GM18868 (cell line): ENCODE data around the gene DYNLL1.
"Not testable (repeated sequence)": the region's sequence is repeated elsewhere in the genome, so short reads cannot be mapped to it uniquely, and the experiment has no call there.

ENCODE experiments used
- ATAC-seq: cut with Tn5 transposase; IDR thresholded peaks from one replicate; pipeline ENCODE4 v1.9.1; 2021; ENCODE audit warnings: mild to moderate bottlenecking, moderate library complexity; ENCODE audit not compliant: unreplicated experiment

DYNLL1 gene

DNA sequence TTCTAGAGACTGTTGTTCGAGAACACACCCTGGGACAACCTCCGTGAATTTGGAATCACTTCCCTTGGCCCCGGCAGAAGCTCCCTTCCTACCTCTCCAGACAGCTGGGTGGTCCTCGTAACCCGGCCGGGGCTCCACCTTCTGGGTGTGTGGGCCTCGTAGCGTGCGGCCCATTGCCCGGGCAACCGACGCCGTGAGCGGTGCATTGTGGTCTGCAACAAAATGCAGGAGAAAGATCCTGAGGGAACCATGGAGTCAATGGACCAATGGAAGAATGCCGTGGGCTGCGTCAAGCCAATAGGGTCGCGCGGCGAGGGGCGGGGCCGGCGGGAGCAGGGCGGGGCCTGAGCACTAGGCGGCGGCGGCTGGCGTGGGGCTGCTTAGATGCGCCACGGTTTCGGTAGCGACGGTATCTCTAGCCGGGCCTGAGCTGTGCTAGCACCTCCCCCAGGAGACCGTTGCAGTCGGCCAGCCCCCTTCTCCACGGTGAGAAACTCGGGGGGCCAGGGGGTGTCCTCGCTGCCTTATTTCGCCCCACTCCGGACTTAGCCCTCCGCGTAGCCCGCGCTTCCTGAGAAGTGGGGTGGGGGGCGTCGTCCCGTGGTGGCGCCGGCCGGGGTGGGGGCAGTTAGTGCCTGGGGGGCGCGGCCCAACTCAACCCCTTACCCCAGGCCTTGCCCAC, at the start of gene DYNLL1:
TSS of gene DYNLL1 (plus strand) at position 383 of the 682 bp plus-strand sequence. CDS start 309 bp downstream, outside the sequence.
- peak; percentile 93 for ATAC-seq

DNA sequence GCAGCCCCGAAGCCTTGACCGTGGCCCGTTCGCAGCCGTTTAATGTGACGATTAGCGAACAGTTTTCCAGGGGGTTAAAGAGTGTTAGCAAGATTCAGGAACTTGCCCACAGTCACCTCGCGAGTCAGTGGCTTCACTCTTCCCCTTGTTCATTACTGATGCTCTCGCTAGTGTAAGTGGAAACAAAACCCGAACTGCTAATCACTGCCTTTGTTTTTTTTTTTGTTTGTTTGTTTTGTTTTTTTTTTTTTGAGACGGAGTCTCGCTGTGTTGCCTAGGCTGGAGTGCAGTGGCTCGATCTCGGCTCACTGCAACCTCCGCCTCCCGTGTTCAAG, 49.1 kb upstream of the DYNLL1 start:
- not testable (repeated sequence) for ATAC-seq

DNA sequence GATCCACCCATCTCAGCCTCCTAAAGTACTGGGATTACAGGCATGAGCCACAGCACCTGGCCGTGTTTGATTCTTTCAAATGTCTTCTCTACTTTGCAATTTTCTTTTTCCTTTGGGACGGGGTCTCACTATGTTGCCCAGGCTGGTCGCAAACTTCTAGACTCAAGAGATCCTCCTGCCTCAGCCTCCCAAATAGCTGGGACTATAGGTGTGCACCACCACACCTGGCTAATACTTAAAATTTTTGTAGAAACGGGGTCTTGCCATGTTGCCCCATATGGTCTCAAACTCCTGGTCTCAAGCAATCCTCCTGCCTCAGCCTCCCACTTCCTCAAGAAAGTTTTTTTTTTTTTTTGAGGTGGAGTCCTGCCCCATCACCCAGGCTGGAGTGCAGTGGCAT, 47.9 kb upstream of the DYNLL1 start:
- no peak for ATAC-seq

DNA sequence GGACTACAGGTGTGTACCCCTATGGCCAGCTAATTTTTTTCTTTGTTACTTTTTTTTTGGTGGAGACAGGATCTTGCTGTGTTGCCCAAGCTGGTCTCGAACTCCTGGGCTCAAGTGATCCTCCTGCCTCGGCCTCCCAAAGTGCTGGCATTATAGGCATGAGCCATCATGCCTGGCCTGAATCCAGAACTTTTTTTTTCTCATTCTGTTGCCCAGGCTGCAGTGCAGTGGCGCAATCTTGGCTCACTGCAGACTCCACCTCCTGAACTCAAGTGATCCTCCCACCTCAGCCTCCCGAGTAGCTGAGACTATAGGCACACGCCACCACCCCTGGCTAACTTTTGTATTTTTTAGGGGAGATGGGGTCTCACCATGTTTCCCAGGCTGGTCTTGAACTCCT, 43.4 kb upstream of the DYNLL1 start:
- not testable (repeated sequence) for ATAC-seq

DNA sequence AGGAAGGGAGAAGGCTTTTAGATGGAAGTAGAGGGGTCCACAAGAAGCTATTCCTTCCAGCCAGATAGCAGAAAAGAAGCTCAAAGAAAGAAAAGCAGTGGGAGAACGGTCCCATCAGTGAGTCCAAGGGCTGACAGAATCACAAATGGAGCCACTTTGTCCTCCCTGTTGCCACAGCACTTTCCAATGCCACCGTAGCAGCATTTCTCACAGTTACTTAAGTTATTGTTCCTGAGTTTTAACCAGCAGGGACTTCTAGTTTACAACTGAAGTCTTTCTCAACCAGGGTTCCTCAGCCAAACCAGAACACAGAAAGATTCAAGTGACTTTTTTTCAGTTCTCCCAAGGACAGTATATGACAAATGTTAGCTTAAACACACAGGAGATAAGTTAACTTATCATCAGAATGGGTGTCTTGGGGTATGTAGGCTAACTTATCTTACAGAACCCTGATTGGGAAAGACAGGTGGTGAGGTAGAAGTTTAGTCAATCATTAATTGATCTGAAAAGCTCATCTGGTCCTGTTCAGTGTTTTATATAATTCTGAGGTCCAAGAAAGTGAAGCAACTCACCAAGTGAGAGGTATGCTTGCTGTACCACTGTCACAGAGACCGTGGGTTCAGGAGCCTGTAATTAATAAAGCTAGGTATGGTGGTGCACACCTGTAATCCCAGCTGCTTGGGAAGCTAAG, 42.7 kb upstream of the DYNLL1 start:
- ATAC-seq, result no peak

DNA sequence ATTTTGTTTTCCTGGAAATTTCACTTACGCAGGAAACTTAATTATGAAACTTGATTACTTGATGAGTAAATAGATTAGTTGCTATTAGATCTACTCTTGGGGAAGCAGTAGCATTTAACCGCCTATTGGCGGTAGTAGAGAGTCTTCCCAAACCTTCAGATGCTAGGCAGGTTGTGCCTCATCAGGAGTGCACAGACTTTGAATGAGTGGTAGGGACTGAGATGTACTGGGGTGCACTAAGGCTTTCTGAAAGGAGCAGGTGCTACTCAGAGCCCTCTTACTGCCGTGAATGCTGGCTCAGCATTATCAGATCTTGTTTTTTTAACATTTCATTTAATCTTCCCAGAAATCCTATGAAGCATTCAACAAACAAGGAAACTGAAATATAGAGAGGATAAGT, 41.9 kb upstream of the DYNLL1 start:
- no peak for ATAC-seq

DNA sequence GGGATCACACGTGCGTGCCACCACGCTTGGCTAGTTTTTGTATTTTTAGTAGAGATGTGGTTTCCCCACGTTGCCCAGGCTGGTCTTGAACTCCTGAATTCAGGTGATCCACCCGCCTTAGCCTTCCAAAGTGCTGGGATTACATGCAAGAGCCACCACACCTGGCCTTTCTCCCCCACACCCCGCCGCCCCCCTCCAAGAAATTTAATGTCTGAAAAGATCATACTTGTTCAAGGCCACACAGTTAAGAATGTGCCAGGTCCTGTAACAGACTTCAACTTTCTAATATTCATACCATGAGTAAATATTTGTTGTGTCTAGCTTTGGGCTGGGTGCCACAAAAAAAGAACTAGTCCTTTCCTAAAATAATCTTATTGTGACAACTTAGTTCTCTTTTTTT, 40.6 kb upstream of the DYNLL1 start:
- ATAC-seq, result no peak

DNA sequence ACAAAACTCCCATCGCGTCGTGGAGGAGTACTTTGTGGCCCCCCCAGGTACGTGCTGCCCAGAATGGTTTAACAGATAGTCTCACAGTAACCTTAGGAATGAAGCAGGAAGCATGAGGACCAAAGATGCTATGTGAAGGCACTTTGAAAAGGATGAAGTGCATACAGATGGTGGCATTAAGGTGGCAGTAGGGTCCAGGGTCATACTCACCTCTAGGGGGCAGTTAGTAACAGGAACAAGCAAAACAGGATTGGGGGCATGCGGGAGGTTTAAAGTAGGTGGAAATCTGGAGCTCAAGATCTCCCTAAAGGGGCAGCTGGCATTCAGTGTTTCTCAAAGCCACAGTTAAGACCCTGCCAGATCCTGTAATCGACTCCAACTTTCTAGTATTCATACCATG, 38.8 kb upstream of the DYNLL1 start:
- ATAC-seq, result no peak

DNA sequence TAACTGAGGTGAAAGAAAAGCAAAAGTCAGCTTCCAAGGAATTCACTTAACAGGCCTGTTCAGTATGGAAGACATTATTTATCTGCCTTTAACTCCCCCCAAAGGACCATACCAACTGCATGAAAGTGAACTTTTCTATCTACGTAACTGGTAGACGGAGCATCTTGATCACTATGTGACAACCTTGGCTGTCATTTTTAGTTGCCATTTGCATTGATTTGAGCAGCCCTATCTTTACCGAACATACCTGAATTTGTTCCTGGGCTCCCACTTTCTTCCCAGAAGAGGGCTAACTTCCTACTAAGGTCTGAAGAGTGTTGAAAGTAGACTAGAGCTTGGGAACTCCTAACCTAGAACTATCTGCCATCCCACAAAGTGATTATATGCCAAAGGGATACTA, 35.8 kb upstream of the DYNLL1 start:
- no peak for ATAC-seq

DNA sequence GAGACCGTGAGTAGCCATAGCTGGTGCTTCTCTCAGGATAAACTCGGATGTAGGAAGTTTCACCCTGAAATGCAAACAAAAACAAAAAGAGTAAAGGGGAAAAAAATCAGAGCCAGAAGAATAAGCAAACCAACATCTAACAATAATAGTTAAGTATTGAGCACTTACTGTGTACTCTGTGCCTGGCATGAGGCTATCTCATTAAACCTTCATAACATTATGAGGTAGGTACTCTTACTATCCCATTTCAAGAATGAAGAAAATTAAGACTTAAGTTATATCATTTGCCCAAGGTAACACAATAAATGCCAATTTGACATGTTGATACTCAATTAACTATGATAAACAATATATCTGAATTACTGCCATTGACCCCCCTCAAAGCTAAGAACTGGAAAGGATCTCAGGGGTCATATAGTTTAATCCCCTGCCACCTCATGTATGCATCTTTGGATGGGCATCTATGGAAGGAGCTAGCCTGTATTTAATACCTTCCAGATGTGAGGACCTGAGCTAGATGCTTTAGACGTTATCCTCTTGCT, 33.7 kb upstream of the DYNLL1 start:
- no peak for ATAC-seq

DNA sequence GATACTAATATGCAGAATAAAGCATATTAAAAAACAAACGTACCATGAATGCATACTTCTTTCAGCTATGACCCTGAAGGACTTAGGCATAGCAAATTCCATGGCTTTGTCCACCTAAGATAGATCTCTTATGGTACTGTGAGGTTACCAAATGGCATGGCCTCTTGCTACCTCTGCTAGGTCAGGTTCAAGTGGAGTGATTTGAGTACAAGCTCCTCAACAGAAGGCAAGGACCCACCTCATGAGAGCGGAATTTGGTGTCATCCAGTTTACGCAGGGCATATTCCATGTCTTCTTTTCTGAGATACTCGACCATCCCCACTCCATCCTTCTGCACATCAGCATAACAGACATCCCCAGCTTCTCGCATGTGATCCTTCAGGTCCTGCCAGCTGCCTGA, 32.2 kb upstream of the DYNLL1 start:
- no peak for ATAC-seq

DNA sequence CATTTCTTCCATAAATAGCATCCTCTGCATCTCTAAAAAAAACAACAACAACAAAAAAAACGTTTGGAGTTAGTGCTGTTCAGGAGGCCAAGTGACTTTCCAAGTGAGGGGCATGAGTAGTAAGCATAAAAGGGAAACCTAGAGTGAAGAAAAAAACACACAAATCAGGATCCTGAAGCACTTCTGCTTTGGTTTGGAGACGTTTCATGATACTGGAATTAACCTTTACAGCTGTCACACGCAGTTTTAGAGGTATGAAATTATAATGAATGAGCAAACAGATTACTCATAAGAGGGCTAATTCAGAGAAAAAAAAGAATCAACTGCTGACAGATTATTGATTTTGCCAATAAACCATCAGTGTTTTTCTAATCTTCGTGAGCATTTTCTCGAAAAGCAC, 30.2 kb upstream of the DYNLL1 start:
- no peak for ATAC-seq

DNA sequence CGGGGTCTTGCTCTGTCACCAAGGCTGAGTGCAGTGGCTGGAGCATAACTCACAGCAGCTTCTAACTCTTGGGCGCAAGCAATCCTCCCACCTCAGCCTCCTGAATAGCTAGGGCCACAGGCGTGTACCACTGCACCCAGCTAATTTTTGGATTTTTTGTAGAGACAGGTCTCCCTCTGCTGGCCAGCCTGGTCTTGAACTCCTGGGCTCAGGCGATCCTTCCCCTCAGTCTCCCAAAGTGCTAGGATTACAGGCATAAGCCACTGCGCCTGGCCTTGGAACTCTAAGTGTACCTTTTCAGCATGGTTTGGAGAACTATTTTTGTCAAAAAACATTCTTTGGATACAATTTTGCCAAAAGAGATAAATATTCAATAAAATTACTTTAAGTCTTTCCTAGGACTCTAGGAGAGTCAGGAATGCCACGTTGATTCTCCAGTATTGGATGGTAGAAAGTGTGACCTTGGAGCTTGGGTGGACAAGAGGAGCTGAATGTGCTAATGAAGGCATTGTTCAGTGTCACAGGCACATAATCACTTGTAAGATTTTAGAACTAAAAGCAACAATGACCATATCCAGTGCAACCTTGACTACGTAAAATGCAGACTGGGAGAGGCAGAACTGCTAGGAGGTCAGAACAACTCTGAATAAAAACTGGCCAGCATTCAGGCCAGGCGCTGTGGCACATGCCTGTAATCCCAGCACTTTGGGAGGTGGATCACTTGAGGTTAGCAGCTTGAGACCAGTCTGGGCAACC, 29.2 kb upstream of the DYNLL1 start:
- no peak for ATAC-seq

DNA sequence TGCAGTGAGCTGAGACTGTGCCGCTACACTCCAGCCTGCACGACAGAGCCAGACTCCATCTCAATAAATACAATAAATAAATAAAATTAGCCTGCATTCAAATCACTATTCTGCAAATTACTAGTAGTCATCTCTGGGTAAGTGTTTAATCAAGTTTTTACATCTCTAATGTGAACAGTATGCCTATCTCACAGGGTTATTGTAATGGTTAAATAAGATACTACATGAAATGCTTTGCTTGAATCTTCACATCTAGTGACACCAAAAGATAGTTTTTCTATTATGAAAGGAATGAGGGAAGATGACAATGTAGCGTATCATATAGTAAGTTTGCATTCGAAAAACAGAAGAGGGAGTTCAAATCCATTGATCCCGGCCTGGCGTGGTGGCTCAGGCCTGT, 28.5 kb upstream of the DYNLL1 start:
- no peak for ATAC-seq

DNA sequence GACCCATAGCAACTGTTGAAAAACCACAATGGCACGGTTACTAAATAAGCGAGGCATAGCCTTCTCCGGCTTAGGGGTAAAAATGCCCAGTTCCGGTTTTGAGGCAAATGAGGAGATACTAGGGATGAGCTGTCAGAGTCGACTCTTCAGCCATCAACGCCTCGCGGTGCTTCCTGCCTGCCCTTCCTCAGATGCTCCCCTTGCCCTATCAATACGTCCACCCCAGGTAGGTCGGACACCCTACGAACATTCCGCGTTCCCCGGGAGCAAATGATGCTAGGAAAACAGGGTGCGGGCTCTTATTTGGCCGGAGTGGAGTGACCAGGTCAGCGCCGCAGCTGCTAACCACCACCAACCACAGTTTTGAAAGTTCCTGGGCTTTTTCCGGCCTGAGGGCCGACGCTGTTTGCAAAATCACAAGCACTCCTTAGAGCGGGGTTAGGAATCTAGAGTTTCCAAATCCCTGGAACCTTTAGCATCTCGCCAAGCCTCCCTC, 27.5 kb upstream of the DYNLL1 start:
- no peak for ATAC-seq

DNA sequence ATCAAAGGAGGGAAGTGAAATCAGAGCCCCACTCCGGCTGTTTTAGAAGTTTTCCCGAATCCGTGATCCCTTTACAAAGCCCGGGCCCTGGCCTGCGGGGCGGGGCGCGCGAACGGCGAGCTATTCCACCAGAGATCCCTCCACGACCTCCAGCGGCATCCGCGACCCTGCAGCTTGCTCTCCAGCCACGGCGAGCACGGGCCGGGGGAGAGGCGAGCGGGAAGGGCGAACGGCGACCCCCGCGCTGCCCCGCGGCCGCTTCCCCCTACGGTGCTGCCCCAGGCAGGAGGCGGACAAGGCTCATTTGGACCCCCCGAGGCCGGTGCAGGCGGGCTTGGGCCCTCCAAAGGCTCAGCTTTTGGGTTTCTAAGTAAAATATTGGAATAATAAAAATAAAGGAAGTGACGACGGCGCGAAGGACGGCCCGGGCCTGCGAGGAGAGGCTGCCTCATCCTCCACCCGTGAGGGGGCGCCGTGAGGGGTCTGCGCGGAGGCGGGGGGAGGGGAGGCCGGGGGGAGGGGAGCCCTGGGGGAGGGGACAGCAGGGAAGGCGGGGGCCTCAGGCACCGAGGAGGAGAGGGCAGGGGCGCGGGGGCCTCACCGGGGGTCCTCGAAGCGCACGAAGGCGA, 27.0 kb upstream of the DYNLL1 start:
- ATAC-seq, result peak; percentile 24

DNA sequence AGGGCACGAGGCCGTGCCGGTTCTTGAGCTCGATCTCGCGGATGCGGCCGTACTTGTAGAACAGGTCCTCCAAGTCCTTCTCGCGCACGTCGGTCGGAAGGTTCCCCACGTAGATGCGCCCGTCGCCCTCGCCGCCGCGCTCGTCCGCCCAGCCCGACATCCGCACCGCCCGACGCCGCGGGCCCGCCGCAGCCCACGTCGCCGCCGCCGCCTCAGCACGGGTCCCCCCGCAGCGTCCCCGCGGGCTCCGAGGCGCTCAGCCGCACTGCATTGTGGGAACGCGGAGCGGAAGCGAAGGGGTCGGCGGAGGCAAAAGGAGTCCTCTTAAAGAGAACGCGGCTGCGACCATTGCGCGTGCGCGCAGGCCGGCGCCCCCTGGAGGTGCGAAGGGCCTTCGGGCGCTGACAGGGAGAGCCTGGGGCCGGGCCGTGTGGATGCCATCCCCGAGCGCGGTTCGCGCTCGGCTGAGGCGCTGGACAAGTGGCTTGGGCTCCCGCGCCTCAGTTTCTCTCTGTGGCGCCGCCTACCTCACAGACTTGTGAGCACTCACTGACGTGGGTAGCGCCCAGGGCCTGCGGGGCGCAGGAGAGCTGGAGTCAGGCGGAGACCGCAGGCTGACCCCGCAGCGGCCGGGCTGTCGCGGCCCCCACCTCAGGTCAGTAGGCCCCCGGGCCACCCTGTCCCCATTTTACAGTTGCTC, 26.3 kb upstream of the DYNLL1 start, which contains the start of gene SRSF9:
TSS of gene SRSF9 (minus strand) at position 299 of the 700 bp plus-strand sequence. CDS start at position 160, 139 bp downstream.
- peak; percentile 86 for ATAC-seq

DNA sequence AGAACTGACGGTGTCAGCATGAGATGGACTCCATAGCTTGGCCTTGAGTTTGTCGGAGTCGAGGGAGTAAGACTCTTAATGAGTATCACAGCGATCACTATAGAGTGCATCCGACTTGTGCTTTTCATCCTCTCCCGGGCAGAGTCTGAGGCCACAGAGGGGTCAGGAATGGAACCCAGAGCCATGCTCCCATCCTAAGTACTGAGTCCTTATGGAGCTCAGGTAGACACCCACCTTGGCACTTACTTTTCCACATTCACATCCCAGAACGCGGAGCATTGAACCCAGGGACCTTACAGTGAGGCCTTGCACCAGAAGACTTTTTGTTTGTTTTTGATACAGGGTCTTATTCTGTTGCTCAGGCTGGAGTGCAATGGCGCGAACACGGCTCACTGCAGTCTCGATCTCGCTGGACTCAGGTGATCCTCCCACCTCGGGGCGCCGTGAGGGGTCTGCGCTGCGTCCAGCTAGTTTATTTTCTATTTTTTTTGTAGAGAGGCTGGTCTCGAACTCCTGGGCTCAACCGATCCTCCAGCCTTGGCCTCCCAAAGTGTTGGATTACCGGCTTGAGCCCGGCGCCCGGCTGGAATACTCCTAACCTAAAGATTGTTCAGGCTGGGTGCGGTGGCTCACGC, 25.6 kb upstream of the DYNLL1 start:
- no peak for ATAC-seq

DNA sequence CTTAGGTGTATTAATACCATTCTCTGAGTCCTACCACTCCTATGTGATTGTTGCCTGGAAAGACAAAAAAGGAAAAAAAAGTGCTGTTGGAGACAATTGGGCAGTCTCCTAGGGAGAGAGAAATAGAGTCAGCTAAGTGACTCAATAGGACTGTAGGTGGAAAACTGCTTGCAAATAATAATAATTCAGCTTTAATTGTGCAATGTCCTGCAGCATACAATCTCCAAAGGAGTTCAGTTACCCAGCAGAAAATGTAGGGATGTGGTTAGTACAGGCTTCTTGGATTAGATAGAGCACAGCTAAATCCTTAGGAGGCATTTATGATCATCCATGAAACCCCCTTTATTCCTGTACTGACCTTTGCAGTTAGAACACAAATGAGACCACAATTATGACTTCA, 23.4 kb upstream of the DYNLL1 start:
- ATAC-seq, result no peak
